ENCODE data around the gene COMP. TPM values are rescaled to one million over a fixed set of nuclear protein-coding genes. Genes with fewer than 3 reads are reported as not detected.

The COMP gene
- total RNA-seq, 1 donor from 2014 or later: not detected

GRCh38 chr19:18763674-18764590 is 27.2 kb downstream of the COMP start:
- no peak for DNase-seq
- H3K4me1 Mint-ChIP-seq (ENCODE audit: low read depth, unreplicated experiment): peaks cover 8% of the 10 kb centered on the region
- peaks cover 2% of the 10 kb centered on the region for H3K9me3 Mint-ChIP-seq (ENCODE audit: unreplicated experiment)
- TF ChIP-seq CTCF (IDR thresholded peaks at IDR 0.05; ENCODE audit: partially characterized antibody, unreplicated experiment): no peak
- no peak overlapping the region for H3K4me3 Mint-ChIP-seq (ENCODE audit: unreplicated experiment)
- no peak overlapping the region for H3K27ac Mint-ChIP-seq (ENCODE audit: unreplicated experiment)
- no peaks in the 10 kb centered on the region for H3K36me3 Mint-ChIP-seq (ENCODE audit: unreplicated experiment)
- H3K27me3 Mint-ChIP-seq (ENCODE audit: unreplicated experiment): peaks cover 3% of the 10 kb centered on the region

GRCh38 chr19:18762125-18763023 is 28.7 kb downstream of the COMP start:
- peaks cover 3% of the 10 kb centered on the region for H3K27me3 Mint-ChIP-seq (ENCODE audit: unreplicated experiment)
- peaks cover 6% of the 10 kb centered on the region for H3K4me1 Mint-ChIP-seq (ENCODE audit: low read depth, unreplicated experiment)
- H3K9me3 Mint-ChIP-seq (ENCODE audit: unreplicated experiment): peaks cover 2% of the 10 kb centered on the region
- no peak overlapping the region for H3K27ac Mint-ChIP-seq (ENCODE audit: unreplicated experiment)
- peak; percentile 15 for DNase-seq
- no peak overlapping the region for H3K4me3 Mint-ChIP-seq (ENCODE audit: unreplicated experiment)
- H3K36me3 Mint-ChIP-seq (ENCODE audit: unreplicated experiment): no peaks in the 10 kb centered on the region
- no peak for TF ChIP-seq CTCF (IDR thresholded peaks at IDR 0.05; ENCODE audit: partially characterized antibody, unreplicated experiment)

GRCh38 chr19:18761531-18762110 is 29.5 kb downstream of the COMP start:
- no peak for DNase-seq
- no peak overlapping the region for H3K4me3 Mint-ChIP-seq (ENCODE audit: unreplicated experiment)
- peak overlapping the region; percentile 28 for H3K27ac Mint-ChIP-seq (ENCODE audit: unreplicated experiment)
- TF ChIP-seq CTCF (IDR thresholded peaks at IDR 0.05; ENCODE audit: partially characterized antibody, unreplicated experiment): no peak
- peaks cover 3% of the 10 kb centered on the region for H3K27me3 Mint-ChIP-seq (ENCODE audit: unreplicated experiment)
- peaks cover 4% of the 10 kb centered on the region for H3K4me1 Mint-ChIP-seq (ENCODE audit: low read depth, unreplicated experiment)
- no peaks in the 10 kb centered on the region for H3K36me3 Mint-ChIP-seq (ENCODE audit: unreplicated experiment)
- peaks cover 2% of the 10 kb centered on the region for H3K9me3 Mint-ChIP-seq (ENCODE audit: unreplicated experiment)

- no peak for TF ChIP-seq CTCF (IDR thresholded peaks at IDR 0.05; ENCODE audit: partially characterized antibody, unreplicated experiment)
- no peaks in the 10 kb centered on the region for H3K36me3 Mint-ChIP-seq (ENCODE audit: unreplicated experiment)
- peaks cover 3% of the 10 kb centered on the region for H3K27me3 Mint-ChIP-seq (ENCODE audit: unreplicated experiment)
- no peak overlapping the region for H3K4me3 Mint-ChIP-seq (ENCODE audit: unreplicated experiment)
- H3K4me1 Mint-ChIP-seq (ENCODE audit: low read depth, unreplicated experiment): peaks cover 4% of the 10 kb centered on the region
- no peak for DNase-seq
- H3K9me3 Mint-ChIP-seq (ENCODE audit: unreplicated experiment): peaks cover 2% of the 10 kb centered on the region
- no peak overlapping the region for H3K27ac Mint-ChIP-seq (ENCODE audit: unreplicated experiment)
Observed at GRCh38 chr19:18760440-18761383, 30.4 kb downstream of the COMP start.

Data from glutamatergic neuron (in vitro differentiated cells).